ENCODE results near the gene DSG4.
"Not testable (repeated sequence)": the region's sequence is repeated elsewhere in the genome, so short reads cannot be mapped to it uniquely, and the experiment has no call there.

DSG4 gene, protein sequence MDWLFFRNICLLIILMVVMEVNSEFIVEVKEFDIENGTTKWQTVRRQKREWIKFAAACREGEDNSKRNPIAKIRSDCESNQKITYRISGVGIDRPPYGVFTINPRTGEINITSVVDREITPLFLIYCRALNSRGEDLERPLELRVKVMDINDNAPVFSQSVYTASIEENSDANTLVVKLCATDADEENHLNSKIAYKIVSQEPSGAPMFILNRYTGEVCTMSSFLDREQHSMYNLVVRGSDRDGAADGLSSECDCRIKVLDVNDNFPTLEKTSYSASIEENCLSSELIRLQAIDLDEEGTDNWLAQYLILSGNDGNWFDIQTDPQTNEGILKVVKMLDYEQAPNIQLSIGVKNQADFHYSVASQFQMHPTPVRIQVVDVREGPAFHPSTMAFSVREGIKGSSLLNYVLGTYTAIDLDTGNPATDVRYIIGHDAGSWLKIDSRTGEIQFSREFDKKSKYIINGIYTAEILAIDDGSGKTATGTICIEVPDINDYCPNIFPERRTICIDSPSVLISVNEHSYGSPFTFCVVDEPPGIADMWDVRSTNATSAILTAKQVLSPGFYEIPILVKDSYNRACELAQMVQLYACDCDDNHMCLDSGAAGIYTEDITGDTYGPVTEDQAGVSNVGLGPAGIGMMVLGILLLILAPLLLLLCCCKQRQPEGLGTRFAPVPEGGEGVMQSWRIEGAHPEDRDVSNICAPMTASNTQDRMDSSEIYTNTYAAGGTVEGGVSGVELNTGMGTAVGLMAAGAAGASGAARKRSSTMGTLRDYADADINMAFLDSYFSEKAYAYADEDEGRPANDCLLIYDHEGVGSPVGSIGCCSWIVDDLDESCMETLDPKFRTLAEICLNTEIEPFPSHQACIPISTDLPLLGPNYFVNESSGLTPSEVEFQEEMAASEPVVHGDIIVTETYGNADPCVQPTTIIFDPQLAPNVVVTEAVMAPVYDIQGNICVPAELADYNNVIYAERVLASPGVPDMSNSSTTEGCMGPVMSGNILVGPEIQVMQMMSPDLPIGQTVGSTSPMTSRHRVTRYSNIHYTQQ

DNA sequence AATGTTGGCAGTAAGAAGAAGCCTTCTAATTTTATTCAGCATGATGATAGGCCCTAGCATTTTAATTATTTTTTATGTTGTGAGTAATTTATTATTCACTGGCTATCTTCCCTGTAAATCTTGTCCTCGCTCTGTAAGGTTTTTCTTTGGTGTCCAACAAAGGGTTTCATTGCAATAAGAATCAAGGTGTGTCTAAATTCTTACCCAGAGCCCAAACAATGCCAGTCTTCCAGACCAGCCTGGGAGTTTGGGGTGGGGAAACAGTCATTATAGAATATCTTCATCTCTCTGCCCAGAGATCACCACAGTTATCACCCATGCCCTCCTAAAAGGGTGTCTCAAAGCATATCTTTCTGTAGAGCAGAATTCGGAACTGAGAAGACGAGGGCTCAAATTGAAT, at the start of gene DSG4:
DSG4 (plus strand) TSS at position 301 of the 400 bp plus-strand sequence. CDS start 135 bp downstream, outside the sequence.
- DNase-seq = no peak

DNA sequence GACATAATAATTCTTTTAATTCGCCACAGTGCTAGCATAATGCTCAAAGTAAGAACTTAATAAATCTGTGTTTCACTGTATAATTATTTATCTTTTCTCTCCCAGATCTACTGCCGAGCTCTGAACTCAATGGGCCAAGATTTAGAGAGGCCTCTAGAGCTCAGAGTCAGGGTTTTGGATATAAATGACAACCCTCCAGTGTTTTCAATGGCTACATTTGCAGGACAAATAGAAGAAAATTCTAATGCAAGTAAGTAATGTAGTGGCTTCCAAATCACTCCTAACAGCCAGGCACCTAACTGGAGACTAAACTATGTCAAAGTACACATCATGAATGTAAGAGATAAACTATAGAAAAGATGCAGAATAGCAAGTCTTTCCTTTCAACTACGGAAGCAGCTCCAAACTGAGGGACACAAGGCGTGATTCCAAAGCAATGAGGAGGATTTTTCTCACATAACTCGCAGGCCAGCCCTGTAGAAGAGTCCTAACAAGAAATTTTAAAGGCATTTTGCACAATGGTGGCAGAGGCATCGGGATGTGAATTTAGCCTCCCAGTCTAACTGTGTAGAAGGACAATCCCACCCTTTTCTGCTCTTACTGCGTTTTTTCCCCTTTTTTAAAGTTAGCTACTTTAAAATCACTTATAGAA, 46.7 kb upstream of the DSG4 start:
- no peak for DNase-seq

DNA sequence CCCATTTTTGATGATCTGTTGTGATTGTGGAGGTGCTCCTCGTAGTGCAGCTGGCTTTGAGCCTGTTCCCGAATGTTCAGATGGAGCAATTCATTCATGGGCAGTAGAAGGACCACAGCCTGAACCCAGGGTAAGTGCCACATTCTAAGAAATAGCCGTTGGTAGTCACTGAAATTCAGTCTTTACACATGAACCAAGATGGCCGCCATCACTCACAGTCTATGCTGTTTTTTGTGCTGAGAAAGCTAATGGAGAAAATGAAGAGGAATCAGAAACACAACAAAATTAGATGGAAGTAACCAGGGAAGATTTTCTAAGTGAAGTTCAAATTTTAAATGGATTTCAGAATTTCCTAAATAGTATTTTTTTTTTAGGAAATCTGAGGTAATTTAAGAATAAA, 33.1 kb upstream of the DSG4 start:
- DNase-seq = no peak

DNA sequence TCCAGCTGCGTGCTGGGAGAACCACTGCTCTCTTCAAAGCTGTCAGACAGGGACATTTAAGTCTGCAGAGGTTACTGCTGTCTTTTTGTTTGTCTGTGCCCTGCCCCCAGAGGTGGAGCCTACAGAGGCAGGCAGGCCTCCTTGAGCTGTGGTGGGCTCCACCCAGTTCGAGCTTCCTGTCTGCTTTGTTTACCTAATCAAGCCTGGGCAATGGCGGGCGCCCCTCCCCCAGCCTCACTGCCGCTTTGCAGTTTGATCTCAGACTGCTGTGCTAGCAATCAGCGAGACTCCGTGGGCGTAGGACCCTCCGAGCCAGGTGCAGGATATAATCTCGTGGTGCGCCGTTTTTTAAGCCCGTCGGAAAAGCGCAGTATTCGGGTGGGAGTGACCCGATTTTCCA, 23.2 kb upstream of the DSG4 start:
- not testable (repeated sequence) for DNase-seq

DNA sequence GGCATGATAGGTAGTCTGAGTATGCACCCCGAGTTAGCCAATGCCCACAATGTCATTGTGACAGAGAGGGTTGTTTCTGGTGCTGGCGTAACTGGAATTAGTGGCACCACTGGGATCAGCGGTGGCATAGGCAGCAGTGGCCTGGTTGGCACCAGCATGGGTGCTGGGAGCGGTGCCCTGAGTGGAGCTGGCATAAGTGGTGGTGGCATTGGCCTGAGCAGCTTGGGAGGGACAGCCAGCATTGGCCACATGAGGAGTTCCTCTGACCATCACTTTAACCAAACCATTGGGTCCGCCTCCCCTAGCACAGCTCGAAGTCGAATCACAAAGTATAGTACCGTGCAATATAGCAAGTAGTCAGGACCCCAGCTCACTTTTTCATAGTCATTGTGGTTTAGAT, 21.6 kb upstream of the DSG4 start:
- DNase-seq = no peak

DNA sequence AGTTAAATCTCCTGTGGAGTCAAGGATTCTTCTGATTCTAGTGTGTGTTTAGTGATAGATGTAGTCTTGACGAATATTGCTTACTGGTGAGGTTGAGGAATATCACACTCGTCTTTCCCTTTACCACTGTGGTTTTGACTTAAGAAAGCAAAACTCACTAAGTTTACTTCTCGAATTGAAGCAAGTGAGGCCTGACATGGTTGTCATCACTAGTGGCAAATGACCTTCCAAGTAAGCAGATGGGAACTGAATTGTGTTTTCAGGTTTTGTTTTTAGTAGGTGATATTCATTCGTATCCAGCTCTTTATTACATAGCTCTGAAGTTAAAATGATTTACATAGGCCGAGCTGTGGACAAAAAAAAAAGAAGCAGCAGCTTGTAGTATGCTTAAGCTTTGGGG, 20.6 kb upstream of the DSG4 start:
- DNase-seq = no peak

DNA sequence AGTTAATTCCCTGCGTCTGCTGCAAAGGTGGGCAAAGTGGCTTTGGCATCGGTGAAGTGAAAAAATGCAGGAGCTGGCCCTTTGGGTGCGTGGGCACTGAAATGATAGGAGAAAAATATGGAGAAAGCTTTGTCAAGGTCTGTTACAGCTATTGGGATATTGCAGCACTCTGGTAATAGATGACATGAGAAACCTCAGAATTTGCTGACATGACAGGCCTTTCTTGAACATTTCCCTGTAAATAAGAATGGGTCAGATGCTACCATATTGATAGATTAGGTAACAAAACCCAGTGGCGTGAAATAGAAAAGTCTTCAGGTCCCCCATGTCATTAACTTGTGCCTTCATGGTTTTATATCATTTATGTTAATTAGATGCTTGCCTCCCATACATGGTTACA, 12.4 kb upstream of the DSG4 start:
- DNase-seq = no peak

DNA sequence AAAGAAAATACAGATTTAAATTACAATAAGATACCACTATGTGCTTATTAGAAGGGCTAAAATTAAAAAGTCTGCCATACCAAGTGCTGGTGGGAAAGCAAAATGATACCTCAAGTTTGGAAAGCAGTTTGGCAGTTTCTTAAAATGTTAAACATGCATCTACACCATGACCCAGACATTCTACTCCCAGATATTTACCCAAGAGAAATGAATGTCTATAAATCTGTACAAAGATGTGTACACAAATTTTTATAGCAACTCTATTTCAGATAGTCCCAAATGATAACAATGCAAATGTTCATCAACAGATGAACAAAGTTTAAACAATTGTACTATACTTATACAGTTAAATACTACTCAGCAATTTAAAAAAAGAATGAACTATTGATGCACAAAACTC, 7.1 kb upstream of the DSG4 start:
- DNase-seq = no peak

DNA sequence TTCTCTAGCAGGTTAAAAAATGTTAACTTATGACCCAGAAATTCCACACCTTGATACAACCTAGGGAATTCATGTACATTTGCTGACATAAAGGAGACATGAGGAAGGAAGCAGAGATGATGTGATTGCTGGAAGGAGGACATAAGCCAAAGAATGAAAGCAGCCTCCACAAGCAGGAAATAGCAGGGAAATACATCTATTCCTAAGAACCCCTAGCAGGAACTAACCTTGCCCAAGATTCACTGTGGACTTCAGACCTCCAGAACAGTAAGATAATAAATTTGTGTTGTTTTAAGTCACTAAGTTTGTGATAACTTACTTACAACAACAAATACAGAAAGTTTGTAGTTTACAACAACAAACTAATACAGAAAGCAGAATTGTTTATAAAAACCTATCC, 4.6 kb upstream of the DSG4 start:
- no peak for DNase-seq

DNA sequence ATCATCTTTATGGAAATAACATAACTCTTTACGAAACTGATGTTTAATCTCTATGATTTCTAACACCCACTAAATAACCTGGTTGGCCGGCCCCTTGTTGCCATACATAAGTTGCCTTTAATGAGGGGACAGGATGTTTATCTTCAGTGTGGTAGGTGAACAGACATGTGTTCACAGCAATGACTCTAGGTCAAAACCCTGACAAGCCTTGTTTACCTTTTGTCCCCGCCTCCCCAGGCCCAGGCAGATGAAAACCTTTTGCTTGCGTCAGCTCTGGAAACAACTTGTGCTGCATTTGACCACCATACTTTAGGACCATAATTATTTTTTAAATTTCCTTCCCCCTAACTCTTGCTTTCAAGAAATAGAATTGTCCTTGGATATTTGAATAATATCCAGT, 2.9 kb upstream of the DSG4 start:
- no peak for DNase-seq

DNA sequence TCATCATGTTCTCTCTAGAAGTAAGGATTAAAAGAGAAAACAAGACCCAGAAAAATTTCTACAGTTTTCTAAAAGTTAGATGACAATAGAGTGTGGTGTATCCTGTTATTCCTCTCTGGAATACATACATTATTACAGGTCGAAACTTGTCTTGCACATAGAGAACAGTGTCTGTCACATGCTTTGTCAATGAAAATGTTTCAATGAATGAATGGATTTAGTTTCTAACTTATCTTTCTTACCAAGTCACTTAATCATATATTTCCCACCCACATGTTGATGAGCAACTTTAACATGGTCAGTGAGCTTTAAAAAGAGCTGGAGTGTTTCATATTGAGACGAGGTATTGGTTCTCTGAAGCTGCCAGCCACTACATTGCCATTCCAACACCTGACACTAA, 4.3 kb downstream of the DSG4 start:
- no peak for DNase-seq

DNA sequence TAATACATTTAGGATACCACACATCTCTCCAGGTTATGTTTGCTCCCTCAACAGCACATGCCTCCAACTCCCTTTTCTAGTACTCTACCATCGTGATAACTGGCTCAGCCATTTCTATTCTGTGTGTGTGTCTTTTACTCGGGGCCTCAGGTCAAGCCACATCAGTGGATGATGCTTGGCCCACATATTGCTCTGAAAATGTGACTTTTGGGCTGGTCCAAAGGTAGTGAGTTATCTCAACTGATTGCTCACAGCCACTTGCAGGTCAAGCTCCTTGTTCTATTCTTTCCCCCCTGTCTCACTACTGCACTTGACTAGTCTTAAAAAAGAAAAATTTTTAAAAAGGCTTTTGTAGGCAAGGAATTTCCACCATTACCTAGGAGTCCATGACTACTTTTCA, 5.5 kb downstream of the DSG4 start:
- DNase-seq = no peak

DNA sequence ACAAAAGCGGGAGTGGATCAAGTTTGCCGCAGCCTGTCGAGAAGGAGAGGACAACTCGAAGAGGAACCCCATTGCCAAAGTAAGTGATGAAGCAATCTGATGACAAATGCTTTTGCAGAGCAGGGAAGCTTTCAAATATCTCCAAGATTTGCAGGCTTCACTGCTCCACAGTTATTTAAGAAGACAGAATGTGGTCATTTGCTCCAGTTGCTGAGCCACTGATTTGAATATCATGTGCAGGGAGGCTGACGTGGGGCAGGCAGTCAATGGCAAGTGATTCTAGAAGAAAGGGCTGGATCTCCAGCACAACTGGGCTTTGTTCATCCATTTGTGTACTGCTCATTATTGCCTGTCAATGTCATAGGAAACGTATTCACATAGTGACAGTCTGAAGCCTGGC, 10.2 kb downstream of the DSG4 start:
- no peak for DNase-seq

DNA sequence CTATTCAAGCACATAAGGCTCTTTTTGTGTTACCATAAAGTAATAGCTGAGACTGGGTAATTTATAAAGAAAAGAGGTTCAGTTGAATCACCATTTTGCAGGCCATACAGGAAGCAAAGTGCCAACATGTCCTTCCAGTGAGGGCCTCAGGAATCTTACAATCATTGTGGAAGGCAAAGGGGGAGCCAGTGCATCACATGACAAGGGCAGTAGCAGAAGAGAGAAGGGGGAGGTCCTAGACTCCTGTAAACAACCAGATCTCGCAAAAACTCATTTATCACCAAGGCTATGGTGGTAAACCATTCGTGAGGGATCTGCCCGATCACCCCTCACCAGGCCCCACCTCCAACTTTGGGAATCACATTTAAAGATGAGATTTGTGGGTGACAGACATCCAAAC, 16.7 kb downstream of the DSG4 start:
- DNase-seq = no peak

DNA sequence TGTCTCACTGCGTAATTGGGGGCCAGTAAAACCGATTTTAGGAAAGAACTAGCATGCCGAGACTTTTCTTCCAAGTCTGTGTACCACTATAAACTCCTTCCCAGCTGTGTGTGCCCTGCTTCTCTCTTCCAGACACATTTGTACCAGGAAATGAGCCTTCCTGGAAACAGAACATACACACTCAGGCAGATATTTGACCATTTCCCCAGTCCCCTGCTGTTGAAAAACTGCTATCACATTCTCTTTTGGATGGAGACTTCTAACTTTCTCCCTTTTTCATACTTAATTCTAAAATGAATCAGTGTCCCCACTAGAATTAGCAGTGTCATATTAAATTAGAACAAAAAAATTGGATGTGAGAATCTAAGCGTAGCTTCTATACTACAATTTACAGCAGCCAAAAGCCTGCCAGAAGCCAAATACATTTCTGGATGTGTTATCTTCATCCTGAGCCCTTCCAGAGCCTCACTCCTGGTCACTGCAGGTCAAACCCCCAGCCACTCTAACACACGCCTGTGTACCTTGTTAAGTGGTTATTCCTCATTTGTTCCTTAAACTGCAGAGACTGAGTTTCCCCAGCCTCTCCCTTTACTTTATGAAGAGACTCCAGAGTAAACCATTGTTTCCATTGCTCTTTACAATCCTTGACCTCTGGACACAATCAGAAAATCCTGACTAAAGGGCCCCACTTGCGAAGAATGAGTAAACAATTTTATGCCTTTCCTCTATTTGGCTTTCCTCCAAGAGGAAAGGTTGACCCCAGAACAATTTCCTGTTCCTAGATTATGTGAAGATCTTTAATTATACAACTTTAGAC, 20.4 kb downstream of the DSG4 start:
- no peak for DNase-seq

DNA sequence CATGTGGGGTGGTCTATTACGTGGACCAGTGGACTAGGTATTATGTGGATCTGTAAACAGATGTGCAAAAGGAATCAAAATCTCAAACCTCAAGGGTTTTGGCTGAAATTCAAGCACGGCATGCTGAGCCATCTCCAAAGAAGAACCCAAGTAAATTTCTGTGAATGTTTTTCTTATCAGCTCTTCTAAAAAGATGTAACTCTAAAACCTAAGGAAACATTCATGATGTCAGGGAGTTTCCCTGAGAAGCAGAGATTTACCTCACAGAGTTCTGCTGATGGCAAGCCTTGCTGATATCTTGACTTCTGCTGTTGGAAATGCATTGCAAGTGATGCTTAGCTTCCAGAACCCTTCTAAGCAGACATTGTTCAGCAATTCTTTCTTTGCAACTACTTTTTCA, 21.6 kb downstream of the DSG4 start:
- no peak for DNase-seq

DNA sequence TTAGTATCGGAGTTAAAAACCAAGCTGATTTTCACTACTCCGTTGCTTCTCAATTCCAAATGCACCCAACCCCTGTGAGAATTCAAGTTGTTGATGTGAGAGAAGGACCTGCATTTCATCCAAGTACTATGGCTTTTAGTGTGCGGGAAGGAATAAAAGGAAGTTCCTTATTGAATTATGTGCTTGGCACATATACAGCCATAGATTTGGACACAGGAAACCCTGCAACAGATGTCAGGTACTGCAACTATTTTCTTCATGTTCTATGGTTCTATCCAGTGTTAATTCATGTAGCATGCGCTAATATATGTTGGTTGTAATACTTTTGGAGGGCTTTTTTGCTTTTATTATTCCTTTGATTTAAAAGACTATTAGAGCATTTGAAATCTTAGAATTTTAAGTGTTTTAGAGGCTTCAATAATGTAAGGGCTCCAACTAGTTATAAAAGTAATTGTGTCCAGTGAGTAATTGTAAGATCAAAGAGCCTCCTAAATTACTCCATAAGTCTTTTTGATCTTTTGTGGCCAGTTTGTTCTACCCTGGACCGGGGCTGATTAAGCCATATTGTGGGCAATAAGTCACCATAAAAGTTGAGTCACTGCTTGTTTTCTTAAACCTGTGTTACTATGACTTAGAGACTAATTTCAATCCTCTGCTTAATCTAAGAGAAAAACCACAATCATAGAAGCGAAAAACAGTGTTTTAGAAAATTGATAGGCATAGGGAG, 22.9 kb downstream of the DSG4 start:
- DNase-seq = no peak

DNA sequence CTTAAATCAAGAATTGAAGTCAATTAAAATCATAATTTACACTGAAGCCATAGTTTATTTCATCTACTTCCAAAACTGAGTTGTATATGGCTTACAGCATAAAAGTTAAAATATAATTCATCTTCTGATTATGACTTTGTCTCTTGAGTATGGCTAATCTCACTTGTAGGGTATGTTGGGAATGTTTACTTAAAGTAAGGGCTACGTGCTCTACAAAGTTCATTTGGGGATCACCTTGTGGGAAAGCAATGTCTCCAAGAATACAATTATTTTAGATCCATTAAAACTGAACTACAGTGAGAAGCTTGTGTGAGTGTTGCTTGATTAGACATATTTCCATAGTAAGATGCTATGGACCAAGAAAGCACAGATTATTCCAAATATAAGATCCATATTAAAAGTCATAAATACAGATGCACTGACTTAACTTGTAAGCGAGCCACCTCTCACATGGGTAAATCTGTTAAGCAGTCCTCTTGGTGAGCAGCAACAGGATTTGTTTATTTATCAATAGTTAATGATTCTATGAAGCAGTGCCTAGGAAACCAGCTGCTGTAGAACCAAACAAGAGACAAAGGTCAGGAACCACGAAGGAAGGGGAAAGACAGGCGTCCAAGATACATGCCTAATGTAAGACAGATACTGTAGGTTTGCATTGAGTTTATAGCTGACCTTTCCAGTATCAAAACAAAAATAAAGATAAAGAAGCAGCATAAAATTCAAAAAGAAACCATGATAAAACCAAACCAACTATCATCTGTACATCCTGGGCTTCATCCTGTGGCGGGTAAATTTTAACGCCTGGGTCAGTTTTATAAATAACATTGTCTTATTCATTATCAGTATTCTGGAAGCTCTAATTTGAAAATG, 24.8 kb downstream of the DSG4 start:
- DNase-seq = no peak

DNA sequence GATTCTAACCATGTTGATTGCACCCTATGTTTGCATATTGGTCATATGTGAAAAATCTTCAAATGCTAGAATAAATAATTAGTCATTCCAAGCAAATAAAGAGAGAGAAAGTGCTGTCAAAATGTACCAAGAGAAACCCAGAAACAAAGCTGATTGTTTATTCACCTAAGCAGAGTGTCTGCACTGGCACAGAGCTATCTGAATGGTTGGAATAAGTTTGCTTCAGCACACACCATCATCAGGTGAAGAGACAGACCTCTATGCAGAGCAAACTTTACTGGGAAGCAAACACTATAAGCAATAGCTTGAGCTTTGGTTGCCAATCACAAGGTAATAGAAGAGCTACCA, 25.4 kb downstream of the DSG4 start:
- DNase-seq = no peak

DNA sequence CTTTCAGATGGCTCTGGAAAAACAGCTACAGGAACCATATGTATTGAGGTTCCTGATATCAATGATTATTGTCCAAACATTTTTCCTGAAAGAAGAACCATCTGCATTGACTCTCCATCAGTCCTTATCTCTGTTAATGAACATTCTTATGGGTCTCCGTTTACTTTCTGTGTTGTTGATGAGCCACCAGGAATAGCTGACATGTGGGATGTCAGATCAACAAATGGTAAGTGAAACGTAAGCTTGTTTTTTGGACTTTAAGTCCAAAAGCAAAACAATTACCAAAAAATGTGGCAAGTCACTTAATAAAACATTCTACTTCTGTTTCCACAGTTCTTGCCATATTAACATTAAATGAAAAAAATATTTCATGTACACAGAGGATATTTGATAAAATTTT, 26.8 kb downstream of the DSG4 start:
- DNase-seq = no peak

DNA sequence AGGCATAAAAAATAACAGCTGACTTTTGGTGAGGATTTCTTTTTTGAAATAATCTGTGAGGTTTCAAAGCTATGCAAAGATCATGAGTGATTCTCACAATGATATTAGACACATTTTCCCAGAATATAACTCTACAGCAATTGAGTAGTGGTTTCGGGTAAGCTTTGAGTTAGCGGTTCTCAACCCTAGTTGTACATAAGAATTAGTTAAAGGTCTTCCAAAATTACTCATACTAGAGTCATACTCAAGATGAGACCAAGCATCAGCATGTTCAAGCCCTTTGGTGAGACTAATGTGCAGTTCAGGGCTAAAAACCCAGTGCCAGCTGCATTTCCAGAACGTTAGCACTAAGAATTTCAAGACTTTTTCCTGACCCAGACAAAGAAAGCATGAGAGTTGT, 31.1 kb downstream of the DSG4 start:
- DNase-seq = no peak

All from CD4-positive, alpha-beta T cell treated with Interleukin-17A for 4 hours (primary cell).